ENCODE measurements around the gene TBXAS1. TPM values are rescaled to one million over a fixed set of nuclear protein-coding genes. Genes with fewer than 3 reads are reported as not detected.

TBXAS1 gene
- total and polyA plus RNA-seq, 3 experiments from 2014 or later, result 1.7 to 2.9 (median 2.1) TPM

GRCh38 chr7:139874302-139874629, 45.2 kb downstream of the TBXAS1 start:
- POLR2A ChIA-PET, result no interaction called here
- peaks cover 0 to 2% (median 0%) of the 10 kb centered on the region in 3 donors for H3K36me3 Mint-ChIP-seq

GRCh38 chr7:139875821-139876241, 46.8 kb downstream of the TBXAS1 start:
- ChIA-PET POLR2A (no interaction called here), CTCF (no interaction called here)
- H3K27me3 Mint-ChIP-seq, result peaks cover 2 to 9% of the 10 kb centered on the region in 2 donors
- H3K27ac ChIP-seq (ENCODE audit: low read depth, low read length), result no peak overlapping the region
- no peaks in the 10 kb centered on the region for H3K4me1 ChIP-seq (ENCODE audit: insufficient read depth, low read length)
- H3K9me3 Mint-ChIP-seq, result no peaks in the 10 kb centered on the region
- no peaks in the 10 kb centered on the region for H3K9me3 ChIP-seq (ENCODE audit: low read length)
- DNase-seq, result no peak
- peaks cover 0 to 3% (median 2%) of the 10 kb centered on the region in 3 donors for H3K4me1 Mint-ChIP-seq
- no peak overlapping the region for H3K4me3 ChIP-seq (ENCODE audit: low read length)
- no peak overlapping the region for H3K4me3 Mint-ChIP-seq
- no peak overlapping the region for H3K27ac Mint-ChIP-seq
- H3K27me3 ChIP-seq (ENCODE audit: insufficient read depth, low read length, poor library complexity, severe bottlenecking), result no peaks in the 10 kb centered on the region
- H3K36me3 ChIP-seq (ENCODE audit: insufficient read depth, low read length), result no peaks in the 10 kb centered on the region
- H3K36me3 Mint-ChIP-seq, result peaks cover 0 to 2% (median 0%) of the 10 kb centered on the region in 3 donors

More at GRCh38 chr7:139874302-139874629, 45.2 kb downstream of the TBXAS1 start:
- Mint-ChIP-seq H3K27ac (no peak overlapping the region), H3K27me3 (peaks cover 4 to 6% of the 10 kb centered on the region in 2 donors), H3K4me1 (peaks cover 0 to 3% (median 2%) of the 10 kb centered on the region in 3 donors), H3K9me3 (no peaks in the 10 kb centered on the region), H3K4me3 (peak overlapping the region in 1 of 7 donors; percentile 20)
- Histone ChIP-seq H3K4me3 (ENCODE audit: low read length) (no peak overlapping the region), H3K36me3 (ENCODE audit: insufficient read depth, low read length) (no peaks in the 10 kb centered on the region), H3K9me3 (ENCODE audit: low read length) (no peaks in the 10 kb centered on the region), H3K27ac (ENCODE audit: low read depth, low read length) (no peak overlapping the region), H3K4me1 (ENCODE audit: insufficient read depth, low read length) (no peaks in the 10 kb centered on the region), H3K27me3 (ENCODE audit: insufficient read depth, low read length, poor library complexity, severe bottlenecking) (no peaks in the 10 kb centered on the region)
- DNase-seq, result no peak
- CTCF ChIA-PET, result interaction anchor here (1.5 kb wide), 1 partner anchor 11 kb away, joined by 3 read pairs; no protein-coding TSS in a partner anchor

GRCh38 chr7:139876622-139877283, 47.7 kb downstream of the TBXAS1 start:
- Histone ChIP-seq H3K4me3 (ENCODE audit: low read length) (no peak overlapping the region), H3K36me3 (ENCODE audit: insufficient read depth, low read length) (no peaks in the 10 kb centered on the region), H3K27me3 (ENCODE audit: insufficient read depth, low read length, poor library complexity, severe bottlenecking) (no peaks in the 10 kb centered on the region), H3K27ac (ENCODE audit: low read depth, low read length) (no peak overlapping the region), H3K9me3 (ENCODE audit: low read length) (no peaks in the 10 kb centered on the region), H3K4me1 (ENCODE audit: insufficient read depth, low read length) (no peaks in the 10 kb centered on the region)
- Mint-ChIP-seq H3K4me1 (peaks cover 0 to 3% (median 2%) of the 10 kb centered on the region in 3 donors), H3K27ac (peak overlapping the region in 1 of 8 donors; percentile 39), H3K27me3 (peaks cover 2 to 13% of the 10 kb centered on the region in 2 donors), H3K9me3 (no peaks in the 10 kb centered on the region), H3K4me3 (no peak overlapping the region), H3K36me3 (peaks cover 0 to 2% (median 0%) of the 10 kb centered on the region in 3 donors)
- DNase-seq, result no peak
- POLR2A ChIA-PET, result no interaction called here
- CTCF ChIA-PET, result no interaction called here

GRCh38 chr7:139883814-139884213, 54.8 kb downstream of the TBXAS1 start:
- H3K4me3 ChIP-seq (ENCODE audit: low read length), result no peak overlapping the region
- Mint-ChIP-seq H3K36me3 (peaks cover 0 to 4% (median 0%) of the 10 kb centered on the region in 3 donors), H3K27ac (no peak overlapping the region), H3K4me3 (no peak overlapping the region), H3K27me3 (peaks cover 0 to 22% of the 10 kb centered on the region in 2 donors), H3K4me1 (peaks cover 0 to 4% (median 0%) of the 10 kb centered on the region in 3 donors), H3K9me3 (peaks cover 0 to 1% (median 0%) of the 10 kb centered on the region in 5 donors)
- H3K4me1 ChIP-seq (ENCODE audit: insufficient read depth, low read length), result no peaks in the 10 kb centered on the region
- POLR2A ChIA-PET, result no interaction called here
- H3K36me3 ChIP-seq (ENCODE audit: insufficient read depth, low read length), result no peaks in the 10 kb centered on the region
- CTCF ChIA-PET, result no interaction called here
- no peak overlapping the region for H3K27ac ChIP-seq (ENCODE audit: low read depth, low read length)
- DNase-seq, result no peak
- H3K9me3 ChIP-seq (ENCODE audit: low read length), result no peaks in the 10 kb centered on the region
- no peaks in the 10 kb centered on the region for H3K27me3 ChIP-seq (ENCODE audit: insufficient read depth, low read length, poor library complexity, severe bottlenecking)

- DNase-seq, result no peak
These were observed 55.4 kb downstream of the TBXAS1 start for GRCh38 chr7:139884441-139884840.

GRCh38 chr7:139885511-139885910, 56.4 kb downstream of the TBXAS1 start:
- ChIA-PET POLR2A (no interaction called here), CTCF (no interaction called here)
- Mint-ChIP-seq H3K27ac (no peak overlapping the region), H3K4me1 (peaks cover 0 to 4% (median 0%) of the 10 kb centered on the region in 3 donors), H3K4me3 (no peak overlapping the region), H3K36me3 (peaks cover 0 to 4% (median 0%) of the 10 kb centered on the region in 3 donors), H3K9me3 (peaks cover 0 to 1% (median 0%) of the 10 kb centered on the region in 5 donors), H3K27me3 (peaks cover 0 to 18% of the 10 kb centered on the region in 2 donors)
- H3K27me3 ChIP-seq (ENCODE audit: insufficient read depth, low read length, poor library complexity, severe bottlenecking), result no peaks in the 10 kb centered on the region
- H3K27ac ChIP-seq (ENCODE audit: low read depth, low read length), result no peak overlapping the region
- no peak overlapping the region for H3K4me3 ChIP-seq (ENCODE audit: low read length)
- DNase-seq, result no peak
- H3K9me3 ChIP-seq (ENCODE audit: low read length), result no peaks in the 10 kb centered on the region
- no peaks in the 10 kb centered on the region for H3K36me3 ChIP-seq (ENCODE audit: insufficient read depth, low read length)
- no peaks in the 10 kb centered on the region for H3K4me1 ChIP-seq (ENCODE audit: insufficient read depth, low read length)

More at GRCh38 chr7:139884441-139884840, 55.4 kb downstream of the TBXAS1 start:
- Histone ChIP-seq H3K27ac (ENCODE audit: low read depth, low read length) (no peak overlapping the region), H3K9me3 (ENCODE audit: low read length) (no peaks in the 10 kb centered on the region), H3K36me3 (ENCODE audit: insufficient read depth, low read length) (no peaks in the 10 kb centered on the region), H3K4me3 (ENCODE audit: low read length) (no peak overlapping the region), H3K27me3 (ENCODE audit: insufficient read depth, low read length, poor library complexity, severe bottlenecking) (no peaks in the 10 kb centered on the region), H3K4me1 (ENCODE audit: insufficient read depth, low read length) (no peaks in the 10 kb centered on the region)
- peaks cover 0 to 4% (median 0%) of the 10 kb centered on the region in 3 donors for H3K36me3 Mint-ChIP-seq
- H3K27me3 Mint-ChIP-seq, result peaks cover 0 to 22% of the 10 kb centered on the region in 2 donors
- H3K4me1 Mint-ChIP-seq, result peaks cover 0 to 4% (median 0%) of the 10 kb centered on the region in 3 donors
- ChIA-PET CTCF (no interaction called here), POLR2A (no interaction called here)
- no peak overlapping the region for H3K4me3 Mint-ChIP-seq
- H3K27ac Mint-ChIP-seq, result no peak overlapping the region
- H3K9me3 Mint-ChIP-seq, result peaks cover 0 to 1% (median 0%) of the 10 kb centered on the region in 5 donors

DNA sequence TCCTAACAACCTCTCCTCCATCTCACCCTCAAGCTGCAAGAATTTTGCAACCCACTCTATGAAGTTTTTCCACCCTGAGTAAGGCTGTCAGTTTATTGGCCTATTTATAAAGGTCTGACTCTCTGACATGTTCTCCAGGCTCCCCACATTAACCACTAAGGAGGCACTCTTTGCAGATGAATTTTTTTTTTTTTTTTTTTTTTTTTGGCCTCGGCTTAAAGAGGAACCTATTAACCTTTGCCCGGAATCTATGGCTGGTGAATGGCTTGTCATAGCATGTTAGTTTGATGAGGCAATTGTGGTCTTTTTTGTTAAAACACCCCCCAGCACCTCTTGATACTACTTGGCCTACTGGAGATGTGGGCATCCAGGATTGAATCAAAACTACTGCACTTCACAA, 57.1 kb downstream of the TBXAS1 start:
- no peak for DNase-seq
- Histone ChIP-seq H3K27me3 (ENCODE audit: insufficient read depth, low read length, poor library complexity, severe bottlenecking) (no peaks in the 10 kb centered on the region), H3K4me3 (ENCODE audit: low read length) (no peak overlapping the region), H3K27ac (ENCODE audit: low read depth, low read length) (no peak overlapping the region), H3K36me3 (ENCODE audit: insufficient read depth, low read length) (no peaks in the 10 kb centered on the region), H3K9me3 (ENCODE audit: low read length) (no peaks in the 10 kb centered on the region), H3K4me1 (ENCODE audit: insufficient read depth, low read length) (no peaks in the 10 kb centered on the region)
- H3K36me3 Mint-ChIP-seq, result peaks cover 0 to 4% (median 0%) of the 10 kb centered on the region in 3 donors
- H3K9me3 Mint-ChIP-seq, result peaks cover 0 to 3% (median 0%) of the 10 kb centered on the region in 5 donors
- ChIA-PET CTCF (no interaction called here), POLR2A (no interaction called here)
- H3K27ac Mint-ChIP-seq, result no peak overlapping the region
- peaks cover 0 to 19% of the 10 kb centered on the region in 2 donors for H3K27me3 Mint-ChIP-seq
- no peak overlapping the region for H3K4me3 Mint-ChIP-seq
- H3K4me1 Mint-ChIP-seq, result peaks cover 0 to 4% (median 0%) of the 10 kb centered on the region in 3 donors

- Histone ChIP-seq H3K4me1 (ENCODE audit: insufficient read depth, low read length) (no peaks in the 10 kb centered on the region), H3K36me3 (ENCODE audit: insufficient read depth, low read length) (no peaks in the 10 kb centered on the region), H3K27me3 (ENCODE audit: insufficient read depth, low read length, poor library complexity, severe bottlenecking) (no peaks in the 10 kb centered on the region), H3K9me3 (ENCODE audit: low read length) (no peaks in the 10 kb centered on the region), H3K4me3 (ENCODE audit: low read length) (no peak overlapping the region), H3K27ac (ENCODE audit: low read depth, low read length) (no peak overlapping the region)
- H3K36me3 Mint-ChIP-seq, result peaks cover 0 to 3% (median 0%) of the 10 kb centered on the region in 3 donors
- H3K27me3 Mint-ChIP-seq, result peaks cover 0 to 20% of the 10 kb centered on the region in 2 donors
- H3K4me1 Mint-ChIP-seq, result peaks cover 0 to 4% (median 0%) of the 10 kb centered on the region in 3 donors
- ChIA-PET POLR2A (no interaction called here), CTCF (no interaction called here)
- peaks cover 0 to 3% (median 0%) of the 10 kb centered on the region in 5 donors for H3K9me3 Mint-ChIP-seq
- H3K27ac Mint-ChIP-seq, result no peak overlapping the region
- H3K4me3 Mint-ChIP-seq, result no peak overlapping the region
- DNase-seq, result no peak
These were observed 57.8 kb downstream of the TBXAS1 start for GRCh38 chr7:139886899-139887298.
